ENCODE results near the gene KCNMB2.

KCNMB2 gene

DNA sequence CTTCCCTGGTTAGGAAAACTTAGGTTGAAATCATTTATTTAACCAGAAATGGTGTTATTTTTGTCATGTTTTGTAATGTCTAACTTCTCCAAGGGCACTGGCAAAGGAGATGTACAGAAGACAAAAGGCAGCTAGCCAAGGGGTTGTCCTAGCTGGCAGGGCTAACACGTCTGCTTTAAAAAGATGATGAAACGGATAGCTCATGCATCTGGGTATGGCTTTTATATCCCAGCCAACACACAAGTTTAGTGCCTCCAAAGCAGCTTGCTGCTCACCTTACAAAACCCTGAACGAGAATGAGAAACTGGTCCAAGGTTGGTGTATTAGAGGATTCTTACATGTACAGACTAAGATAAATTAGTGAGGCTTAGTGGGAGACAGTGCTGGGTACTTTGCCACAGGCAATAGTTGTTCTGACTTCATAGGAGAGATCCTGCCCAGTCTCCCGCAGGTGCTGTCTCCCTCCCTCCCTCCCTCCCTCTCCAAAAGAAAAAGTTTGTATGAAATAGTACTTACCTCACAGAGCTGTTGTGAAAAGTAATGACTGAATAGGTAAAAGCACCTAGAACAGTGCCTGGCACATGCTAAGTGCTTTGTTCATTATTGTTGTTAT is 47.8 kb downstream of the KCNMB2 start:
- peak; percentile 17 to 66 for DNase-seq

DNA sequence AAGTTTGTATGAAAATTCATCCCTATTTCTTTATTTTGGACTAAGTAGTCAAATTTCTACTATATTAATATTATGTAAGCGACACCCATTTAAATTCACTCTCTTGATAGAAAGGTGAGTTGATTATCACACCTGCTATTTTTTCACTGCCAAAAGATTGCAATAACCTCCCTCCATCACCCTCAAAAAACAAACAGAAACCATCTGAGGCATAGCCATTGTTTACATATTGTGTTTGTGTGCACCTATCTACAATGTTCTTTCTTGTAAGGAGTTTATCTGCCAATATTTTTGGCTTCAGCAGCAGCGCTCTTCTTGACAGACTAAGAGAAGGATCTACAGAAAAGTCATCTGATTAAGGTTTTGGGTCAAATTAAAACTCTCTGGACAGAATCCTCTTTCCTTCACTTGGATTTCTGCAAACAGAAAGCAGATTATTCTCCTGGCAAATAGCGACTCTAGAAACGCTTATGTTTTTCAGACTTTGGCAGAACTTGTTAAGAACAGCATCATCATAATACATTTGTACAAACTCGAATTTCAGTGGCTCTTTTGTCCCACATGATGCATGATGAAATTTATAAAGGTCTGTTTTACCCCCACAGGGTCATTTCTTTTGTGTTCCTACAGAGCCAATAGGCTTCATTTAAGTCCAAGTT is 48.6 kb downstream of the KCNMB2 start:
- DNase-seq, result no peak

- DNase-seq, result no peak
Observed at GRCh38 chr3:178585454-178585853, 49.2 kb downstream of the KCNMB2 start.

GRCh38 chr3:178586076-178586475 is 49.8 kb downstream of the KCNMB2 start:
- no peak for DNase-seq

GRCh38 chr3:178588628-178589027 is 52.4 kb downstream of the KCNMB2 start:
- DNase-seq, result no peak

- no peak for DNase-seq
Observed at GRCh38 chr3:178593786-178594185, 57.5 kb downstream of the KCNMB2 start.

DNA sequence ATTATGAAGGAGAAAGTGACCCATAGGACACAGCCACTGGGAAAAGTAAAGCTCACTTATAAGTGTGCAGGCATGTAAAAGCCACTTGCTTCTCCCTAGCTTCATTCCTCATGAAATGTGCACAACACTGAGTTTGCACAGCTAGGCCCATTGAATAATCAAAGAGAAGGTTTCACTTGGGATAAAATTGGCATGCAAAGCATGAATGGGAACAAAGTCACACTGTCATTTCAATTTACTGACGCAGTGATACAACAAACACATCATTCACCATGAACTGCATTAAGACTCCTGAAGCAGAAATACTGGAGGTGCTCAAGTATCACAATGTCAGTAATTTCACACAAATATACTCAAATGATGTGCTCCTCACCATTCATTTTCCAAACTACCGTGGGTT is 61.1 kb downstream of the KCNMB2 start:
- DNase-seq, result no peak

DNA sequence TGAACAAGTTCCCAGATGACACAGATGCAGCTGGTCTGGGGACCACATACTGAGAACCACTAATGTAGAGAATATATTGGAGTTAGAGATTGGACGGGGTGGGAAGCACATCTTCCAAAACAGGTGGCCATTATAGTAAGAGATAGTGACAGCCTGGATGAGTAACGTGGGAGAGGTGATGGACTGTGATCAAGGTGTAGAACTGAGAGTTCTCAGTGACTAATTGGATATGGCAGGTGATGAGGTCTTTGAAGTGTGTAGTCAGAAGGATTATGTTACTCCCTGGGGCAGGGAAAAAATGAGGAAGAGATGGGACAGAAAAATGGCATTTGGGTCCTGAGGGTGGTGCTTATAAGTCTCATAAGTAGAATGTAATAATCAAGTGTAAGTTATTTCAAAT is 66.6 kb downstream of the KCNMB2 start:
- peak in 1 of 2 experiments; percentile 8 for DNase-seq

GRCh38 chr3:178603735-178604134 is 67.5 kb downstream of the KCNMB2 start:
- DNase-seq, result no peak

DNA sequence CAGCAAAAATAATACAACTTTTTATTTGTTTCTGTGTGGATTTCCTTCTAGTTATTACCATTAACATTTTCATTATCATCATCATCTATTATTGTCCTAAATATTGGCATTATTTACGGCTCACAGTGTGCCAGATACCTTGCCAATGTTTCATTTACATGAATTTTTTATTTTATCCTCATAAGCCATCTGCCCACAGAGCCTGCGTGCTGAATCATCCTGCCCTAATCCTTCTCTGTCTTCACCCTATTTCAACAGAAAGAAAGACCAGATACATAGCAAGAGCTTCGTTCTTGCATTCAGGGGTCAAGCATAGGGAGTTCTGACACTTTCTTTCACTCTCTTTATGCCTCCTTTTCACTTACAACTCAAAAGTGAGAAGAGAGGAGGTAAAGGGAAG is 82.0 kb downstream of the KCNMB2 start:
- DNase-seq, result peak; percentile 34 to 76

DNA sequence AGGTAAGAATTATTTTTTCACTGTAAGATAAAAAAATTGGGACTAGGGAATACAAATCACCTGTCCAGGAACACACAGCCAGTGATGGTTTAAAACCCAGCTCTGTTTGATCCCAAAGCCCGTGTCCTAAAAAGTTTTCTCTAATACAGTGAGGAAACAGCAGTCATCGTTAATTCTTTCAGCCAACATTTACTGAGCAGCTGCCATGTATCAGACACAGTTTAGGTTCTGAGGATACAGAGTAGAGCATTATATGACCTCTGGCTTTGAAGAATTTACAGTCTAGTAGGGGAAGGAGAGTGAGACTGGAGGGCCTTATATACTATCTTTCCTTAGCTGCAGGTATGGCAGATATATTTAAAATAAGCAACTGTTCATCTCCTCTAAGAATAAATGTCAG is 82.7 kb downstream of the KCNMB2 start:
- peak in 1 of 2 experiments; percentile 20 for DNase-seq

DNA sequence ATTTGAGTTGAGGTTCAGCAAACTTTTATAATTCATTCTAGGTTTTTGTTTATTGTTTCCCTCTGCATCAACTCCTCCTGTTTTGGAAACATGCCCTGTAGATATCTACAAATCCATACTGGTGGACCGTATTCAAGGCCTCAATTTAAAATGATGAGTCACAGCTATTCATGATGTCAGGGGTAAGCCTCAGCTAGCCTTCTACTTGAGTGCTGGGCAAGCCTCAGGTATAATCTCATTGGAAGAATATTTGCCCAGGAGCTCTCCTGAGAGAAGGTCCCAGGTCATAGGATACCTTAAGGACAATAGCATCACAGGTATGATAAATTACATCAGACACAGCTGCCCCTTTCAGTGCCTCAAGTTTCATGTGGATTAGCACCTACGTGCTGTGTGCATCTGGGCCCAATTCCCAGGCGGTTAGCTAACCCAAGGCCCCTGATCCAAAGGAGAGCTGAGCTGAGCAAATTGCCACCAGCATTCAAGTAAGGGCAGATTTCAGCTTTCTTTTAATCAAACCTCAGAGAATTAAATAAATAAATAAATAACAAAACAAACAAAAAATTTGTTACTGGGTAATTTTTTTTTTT is 87.5 kb downstream of the KCNMB2 start:
- peak in 1 of 2 experiments; percentile 46 for DNase-seq

DNA sequence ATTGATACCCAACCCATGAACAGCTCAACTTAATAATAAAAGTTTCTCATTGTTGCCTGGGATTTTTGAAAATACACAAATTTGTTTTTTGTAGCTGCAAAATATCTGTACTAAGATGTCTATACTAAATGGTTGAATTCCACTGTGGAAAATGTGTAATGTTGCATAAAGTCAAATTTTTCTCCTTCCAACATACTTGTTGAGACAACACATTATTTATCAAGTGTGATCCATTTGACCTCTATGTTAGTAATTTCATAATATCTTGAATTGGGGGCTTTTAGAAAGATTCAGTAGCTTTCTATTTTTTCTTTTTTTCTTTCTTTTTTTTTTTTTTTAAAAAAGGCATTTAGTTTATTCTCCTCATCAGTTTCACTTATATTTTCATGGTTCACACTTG is 88.0 kb downstream of the KCNMB2 start:
- DNase-seq, result no peak

- no peak for DNase-seq
Observed at GRCh38 chr3:178625053-178625600, 88.9 kb downstream of the KCNMB2 start.

GRCh38 chr3:178628037-178628436 is 91.8 kb downstream of the KCNMB2 start:
- no peak for DNase-seq

DNA sequence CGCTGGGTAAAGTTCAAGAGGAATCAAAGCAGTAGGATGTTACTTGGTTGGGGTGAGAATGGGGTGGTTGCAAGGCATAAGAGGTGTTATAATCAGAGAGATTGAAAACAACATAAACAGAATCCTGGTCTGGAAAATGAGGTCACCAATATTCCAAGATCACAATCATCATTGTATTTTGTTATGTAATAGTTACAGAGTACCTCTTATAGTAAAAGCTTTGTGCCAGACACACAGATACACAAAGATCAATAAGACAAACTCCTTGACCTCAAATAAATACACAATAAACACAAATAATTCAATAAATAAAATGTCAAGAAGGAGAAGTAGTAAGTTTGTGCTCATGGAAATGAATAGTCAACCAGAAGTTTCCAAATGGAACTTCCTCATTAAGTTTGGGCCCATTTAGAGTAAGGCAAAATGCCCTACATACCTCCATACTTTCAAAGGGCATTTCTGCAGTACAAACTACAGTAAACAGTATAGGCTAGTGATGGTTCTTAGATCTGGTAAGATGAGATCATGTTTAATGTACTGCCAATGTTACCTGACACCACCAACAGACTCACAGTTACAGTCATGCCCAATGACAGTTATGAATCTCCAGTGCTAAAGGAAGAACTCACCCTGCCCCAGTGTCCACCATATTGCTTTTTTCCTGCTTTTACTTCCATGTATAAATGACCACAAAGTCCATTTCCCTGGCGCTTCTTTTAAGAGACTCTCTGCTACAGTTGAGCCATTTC is 93.4 kb downstream of the KCNMB2 start:
- DNase-seq, result no peak

GRCh38 chr3:178631950-178632349 is 95.7 kb downstream of the KCNMB2 start:
- no peak for DNase-seq

- peak in 1 of 2 experiments; percentile 25 for DNase-seq
Observed at GRCh38 chr3:178634975-178635374, 98.7 kb downstream of the KCNMB2 start.

- DNase-seq, result no peak
Observed at GRCh38 chr3:178637802-178638201, 101.6 kb downstream of the KCNMB2 start.

GRCh38 chr3:178645503-178645902 is 109.3 kb downstream of the KCNMB2 start:
- peak in 1 of 2 experiments; percentile 5 for DNase-seq

DNA sequence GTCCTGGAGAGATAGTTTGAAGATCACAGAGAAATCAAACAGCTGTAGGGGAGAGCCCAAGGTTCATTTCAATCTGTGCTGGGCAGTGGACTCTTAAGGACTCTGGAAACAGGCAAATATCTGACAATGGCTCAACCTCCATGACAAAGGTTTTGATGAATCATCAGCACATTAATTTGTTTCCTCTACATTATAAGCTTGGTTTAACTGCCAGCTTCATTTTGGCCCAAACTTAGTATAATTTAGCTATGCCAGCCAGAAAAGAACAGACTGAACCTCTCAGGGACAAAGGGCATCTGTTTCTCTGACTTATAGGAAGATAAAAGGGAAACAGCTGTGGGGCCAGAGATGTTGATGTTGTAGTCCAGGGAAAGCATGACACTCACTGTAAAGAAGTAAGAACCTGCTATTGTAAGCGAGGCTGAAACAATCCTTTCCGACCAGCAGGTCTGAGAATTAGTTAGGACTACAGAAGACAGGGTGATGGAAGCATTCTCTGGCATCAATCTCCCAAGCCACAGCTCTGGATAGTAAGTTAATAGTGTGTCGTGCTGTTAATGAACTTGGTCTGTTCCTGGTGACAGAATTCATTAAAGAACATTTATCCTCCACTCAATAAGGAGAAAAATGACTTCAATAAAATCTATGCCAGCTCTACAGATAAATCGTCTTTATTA is 110.1 kb downstream of the KCNMB2 start:
- peak; percentile 72 to 89 for DNase-seq

DNA sequence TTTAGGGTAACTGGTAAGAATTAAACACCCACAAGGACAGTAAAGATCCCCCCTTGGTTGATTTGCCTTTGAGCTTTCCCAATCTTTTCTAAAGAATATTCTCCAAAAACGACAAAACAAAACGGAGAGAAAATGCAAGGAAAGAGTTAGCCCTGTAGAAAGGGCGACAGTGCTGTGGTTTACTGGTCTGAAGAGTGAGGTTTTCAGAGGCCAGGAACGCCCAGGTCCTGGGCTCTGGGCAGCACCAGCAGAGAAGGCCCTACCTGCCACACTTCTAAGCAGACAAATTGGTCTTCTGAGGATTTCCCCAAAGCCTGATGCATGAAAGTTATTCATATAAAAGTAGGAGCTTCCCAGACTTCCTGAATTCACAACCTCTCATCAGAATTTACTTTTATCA is 119.3 kb downstream of the KCNMB2 start:
- DNase-seq, result no peak

All from NCI-H446 (cell line).